RWPE1 (cell line): ENCODE results near the gene B9D1.

Source experiments
- CTCF ChIA-PET: fragments of 350-600 bp; sonication (Branson Sonifier 250); formaldehyde crosslinking; extraction: SDS; loops from one replicate; lab custom pipeline; 2021; lab: Yijun Ruan, JAX
- POLR2A ChIA-PET: fragments of 400-600 bp; formaldehyde crosslinking; extraction: SDS; loops from one replicate; lab custom pipeline; 2020; ENCODE audit warnings: antibody characterized with exemption; ENCODE audit not compliant: low non-redundant PET; lab: Yijun Ruan, JAX
- DNase-seq: peaks from one replicate; pipeline ENCODE4 v3.0.0; 2012; ENCODE audit warnings: low spot score
- H3K27ac ChIP-seq: fragments of 450-650 bp; 2 replicates; pipeline ENCODE4 v1.5.1; 2017
- TF ChIP-seq, protein P1 (sequence below): fragments of 450-650 bp; conservative IDR thresholded peaks from 2 replicates; pipeline ENCODE4 v1.5.1; 2017; ENCODE audit warnings: low read depth, mild to moderate bottlenecking

B9D1 gene

DNA sequence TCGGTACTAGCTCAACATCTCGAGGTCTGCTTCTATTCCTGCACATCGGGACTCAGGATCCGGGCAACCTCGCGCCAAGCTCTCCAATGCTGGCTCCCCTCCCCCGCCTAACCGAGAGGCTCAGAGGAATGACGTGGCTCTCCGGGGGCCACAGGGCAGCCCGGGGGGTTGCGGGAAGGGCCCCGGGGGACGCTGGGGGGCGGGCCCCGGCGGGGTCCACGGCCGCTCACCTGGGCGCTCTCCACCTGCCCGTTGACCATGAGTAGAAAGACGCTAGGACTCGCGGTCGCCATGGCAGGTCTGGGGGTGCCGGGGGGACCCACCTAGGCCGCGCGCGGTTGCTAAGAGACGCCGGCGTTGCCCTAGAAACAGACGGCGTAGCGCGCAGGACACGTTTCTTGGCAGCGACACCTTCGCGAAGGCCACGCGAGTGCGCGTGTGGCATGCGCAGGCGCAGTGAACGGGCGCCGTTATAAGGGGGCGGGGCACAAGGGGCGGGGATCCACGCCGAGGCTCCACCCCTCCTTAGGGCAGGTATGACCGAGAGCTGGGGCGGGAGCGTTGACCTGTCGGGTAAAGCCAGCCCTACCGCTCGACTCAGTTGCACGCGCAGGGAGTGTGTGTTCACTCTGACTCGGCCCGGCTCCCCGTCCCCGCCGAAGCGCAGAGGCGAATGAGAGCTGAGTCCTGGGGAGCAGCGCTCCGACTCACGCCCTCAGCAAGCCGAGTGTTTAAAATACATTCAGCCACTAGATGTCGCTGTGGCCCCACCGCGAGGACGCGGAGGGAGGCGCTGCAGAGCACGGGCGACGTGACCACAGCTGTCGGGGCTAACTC, at the start of gene B9D1:
TSS of gene B9D1 (minus strand) at position 447 of the 837 bp plus-strand sequence. CDS start at position 293, 154 bp downstream.
- POLR2A ChIA-PET = interaction anchor here (1.6 kb wide), 1 partner anchor 16 kb away, joined by 6 read pairs; the partner anchor contains the start of gene MAPK7
- TF ChIP-seq, protein P1, sequence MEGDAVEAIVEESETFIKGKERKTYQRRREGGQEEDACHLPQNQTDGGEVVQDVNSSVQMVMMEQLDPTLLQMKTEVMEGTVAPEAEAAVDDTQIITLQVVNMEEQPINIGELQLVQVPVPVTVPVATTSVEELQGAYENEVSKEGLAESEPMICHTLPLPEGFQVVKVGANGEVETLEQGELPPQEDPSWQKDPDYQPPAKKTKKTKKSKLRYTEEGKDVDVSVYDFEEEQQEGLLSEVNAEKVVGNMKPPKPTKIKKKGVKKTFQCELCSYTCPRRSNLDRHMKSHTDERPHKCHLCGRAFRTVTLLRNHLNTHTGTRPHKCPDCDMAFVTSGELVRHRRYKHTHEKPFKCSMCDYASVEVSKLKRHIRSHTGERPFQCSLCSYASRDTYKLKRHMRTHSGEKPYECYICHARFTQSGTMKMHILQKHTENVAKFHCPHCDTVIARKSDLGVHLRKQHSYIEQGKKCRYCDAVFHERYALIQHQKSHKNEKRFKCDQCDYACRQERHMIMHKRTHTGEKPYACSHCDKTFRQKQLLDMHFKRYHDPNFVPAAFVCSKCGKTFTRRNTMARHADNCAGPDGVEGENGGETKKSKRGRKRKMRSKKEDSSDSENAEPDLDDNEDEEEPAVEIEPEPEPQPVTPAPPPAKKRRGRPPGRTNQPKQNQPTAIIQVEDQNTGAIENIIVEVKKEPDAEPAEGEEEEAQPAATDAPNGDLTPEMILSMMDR = peak; percentile 90
- CTCF ChIA-PET = interaction anchor here (0.5 to 2.0 kb wide), 33 partner anchors 8 to 1405 kb away, joined by 3 to 40 read pairs (median 4); partner anchors contain the start of gene MAPK7
- DNase-seq = peak; percentile 97
- peak within 1 kb of the TSS; percentile 89 for H3K27ac ChIP-seq

GRCh38 chr17:19411631-19412030, 49.1 kb upstream of the B9D1 start:
- ChIA-PET CTCF (interaction anchor here (1.7 kb wide), 1 partner anchor 49 kb away, joined by 4 read pairs; the partner anchor contains the start of gene B9D1), POLR2A (no interaction called here)
- no peak overlapping the region for H3K27ac ChIP-seq

DNA sequence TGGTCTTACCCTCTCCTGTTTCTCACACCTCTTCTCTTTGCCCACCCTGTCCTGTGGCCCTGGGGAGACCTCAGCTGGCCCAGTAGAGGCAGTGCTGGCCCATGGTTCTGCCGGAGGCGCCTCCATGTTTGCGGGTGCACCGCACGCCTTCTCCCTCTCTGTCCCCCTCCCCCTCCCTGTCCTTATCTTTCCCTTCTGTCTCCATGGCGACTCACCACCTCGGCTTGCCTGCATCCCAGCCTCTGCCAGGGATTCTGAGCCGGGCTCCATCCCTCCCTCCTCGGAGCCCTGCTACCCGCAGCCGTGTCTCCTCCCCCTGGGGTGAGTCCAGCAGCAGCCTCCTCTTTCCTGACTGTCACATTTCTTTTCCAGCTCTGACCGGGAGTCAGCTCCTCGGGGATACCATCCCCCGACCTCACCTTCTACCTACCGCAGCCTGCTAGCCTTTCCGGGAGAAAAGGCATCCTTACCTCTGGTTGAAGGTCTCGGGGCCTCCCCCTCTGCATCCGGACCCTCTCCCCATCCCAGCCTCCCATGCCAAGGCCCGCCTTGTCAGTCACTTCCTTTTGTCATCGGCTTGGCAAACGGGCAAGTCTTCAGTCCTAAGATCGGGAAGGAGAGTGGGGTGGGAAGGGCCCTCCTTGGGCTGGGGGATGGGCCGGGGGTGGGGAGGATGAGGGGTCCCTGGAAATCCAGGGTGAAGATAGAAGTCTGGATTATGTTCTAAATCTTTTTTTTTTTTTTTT, 48.5 kb upstream of the B9D1 start, which contains the start of gene RNF112:
TSS of gene RNF112 (plus strand) at position 358 of the 746 bp plus-strand sequence. CDS start at position 535, 177 bp downstream.
- DNase-seq = no peak
- TF ChIP-seq, protein P1 = no peak
- peak within 1 kb of the TSS; percentile 47 for H3K27ac ChIP-seq

More at GRCh38 chr17:19411631-19412030, 49.1 kb upstream of the B9D1 start:
- TF ChIP-seq, protein P1 = no peak
- no peak for DNase-seq

DNA sequence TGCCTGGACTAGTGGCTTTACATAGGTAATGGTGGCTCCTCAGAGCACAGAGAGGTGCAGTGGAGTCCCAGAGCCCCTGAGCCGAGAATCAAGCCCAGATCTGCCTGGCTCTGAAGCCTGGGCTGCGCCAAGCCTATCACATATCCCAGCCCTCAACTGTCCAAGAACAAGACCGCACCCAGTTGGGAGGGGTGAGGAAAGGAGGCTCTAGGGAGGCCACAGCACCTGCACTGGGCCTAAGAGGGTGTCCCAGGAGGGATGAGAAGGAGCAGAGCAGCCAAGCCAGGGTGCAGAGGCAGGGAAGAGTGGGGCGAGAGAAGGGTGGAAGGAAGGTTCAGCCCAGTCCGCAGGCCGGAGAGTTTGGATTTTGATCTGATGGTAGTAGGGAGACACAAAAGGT, 47.6 kb upstream of the B9D1 start:
- TF ChIP-seq, protein P1 = no peak
- H3K27ac ChIP-seq = peak overlapping the region; percentile 47
- ChIA-PET POLR2A (interaction anchor here (0.6 kb wide), 1 partner anchor 33 kb away, joined by 3 read pairs; no protein-coding TSS in a partner anchor), CTCF (interaction anchor here (1.0 kb wide), 1 partner anchor 38 kb away, joined by 3 read pairs; no protein-coding TSS in a partner anchor)
- DNase-seq = no peak

More for the DNA sequence above, 48.5 kb upstream of the B9D1 start, which contains the start of gene RNF112:
- POLR2A ChIA-PET = no interaction called here
- CTCF ChIA-PET = interaction anchor here (1.7 kb wide), 1 partner anchor 48 kb away, joined by 4 read pairs; the partner anchor contains the start of gene B9D1

- peak; percentile 69 for DNase-seq
- H3K27ac ChIP-seq = peak overlapping the region; percentile 47
- TF ChIP-seq, protein P1 = no peak
- CTCF ChIA-PET = interaction anchor here (1.0 kb wide), 1 partner anchor 38 kb away, joined by 3 read pairs; no protein-coding TSS in a partner anchor
- POLR2A ChIA-PET = interaction anchor here (0.6 kb wide), 1 partner anchor 32 kb away, joined by 3 read pairs; no protein-coding TSS in a partner anchor
These were observed 47.0 kb upstream of the B9D1 start for GRCh38 chr17:19409509-19409908.

GRCh38 chr17:19409066-19409465, 46.5 kb upstream of the B9D1 start:
- ChIA-PET POLR2A (no interaction called here), CTCF (interaction anchor here (1.0 kb wide), 1 partner anchor 39 kb away, joined by 3 read pairs; no protein-coding TSS in a partner anchor)
- TF ChIP-seq, protein P1 = no peak
- no peak for DNase-seq
- peak overlapping the region; percentile 47; the same call in 1 of the 2 replicates for H3K27ac ChIP-seq
